CD4-positive, alpha-beta T cell treated with Interleukin-12 subunit alpha and Interleukin-12 subunit beta, for 1 hour (primary cell): ENCODE results near the gene FXYD2.
"Not testable (repeated sequence)": the region's sequence is repeated elsewhere in the genome, so short reads cannot be mapped to it uniquely, and the experiment has no call there.

Source experiments
- DNase-seq: peaks from one replicate; pipeline ENCODE4 v3.0.0-alpha.2; 2020

FXYD2 gene

DNA sequence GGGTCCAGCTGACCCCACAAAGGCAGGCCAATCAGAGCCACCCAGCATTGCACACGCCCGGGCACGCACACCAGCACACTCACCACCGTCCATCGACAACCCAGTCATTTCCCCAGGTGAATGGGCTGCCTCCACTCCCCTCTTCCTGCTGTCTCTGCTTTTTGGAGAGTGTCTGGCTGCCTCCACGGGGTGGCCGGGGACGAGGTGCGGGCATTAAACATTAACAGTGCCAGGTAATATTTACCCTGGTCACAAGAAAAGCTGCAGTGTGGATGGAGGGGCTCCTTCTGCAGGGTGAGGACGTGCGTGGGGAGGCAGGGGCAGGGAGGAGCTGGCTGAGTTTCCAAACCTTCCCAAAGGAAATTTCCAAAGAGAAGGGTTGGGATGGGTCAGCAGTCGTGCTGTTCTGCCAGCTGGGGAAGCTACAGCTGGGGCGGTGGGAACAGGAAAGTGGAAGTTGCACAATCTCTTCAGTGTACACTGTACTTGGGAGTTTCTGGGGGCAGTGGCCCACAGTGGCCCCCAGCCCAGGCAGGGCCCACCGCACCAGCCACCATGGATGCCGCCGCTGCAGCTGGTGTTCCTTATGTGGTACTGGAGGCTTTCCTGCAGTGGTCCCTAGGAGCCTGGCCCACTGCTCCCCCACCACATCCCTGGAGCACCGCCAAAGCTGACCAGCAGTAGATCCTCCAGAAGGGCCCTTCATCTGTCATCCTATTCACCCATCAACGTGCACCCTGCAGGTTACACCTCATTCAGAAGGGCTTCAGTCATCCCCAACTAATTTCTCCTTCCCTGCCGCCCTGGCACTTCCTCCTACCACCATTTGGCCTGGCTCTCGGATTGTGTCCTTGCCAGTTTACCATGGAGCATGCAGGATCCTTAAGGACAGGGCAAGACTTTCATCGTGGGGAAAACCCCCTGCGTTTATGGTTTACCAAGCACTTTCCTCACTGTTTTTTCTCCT, at the start of gene FXYD2:
Gene FXYD2, minus strand, starts transcription at position 174 of the 967 bp plus-strand sequence. Its CDS starts 66 bp downstream, at position 108.
- DNase-seq: no peak

DNA sequence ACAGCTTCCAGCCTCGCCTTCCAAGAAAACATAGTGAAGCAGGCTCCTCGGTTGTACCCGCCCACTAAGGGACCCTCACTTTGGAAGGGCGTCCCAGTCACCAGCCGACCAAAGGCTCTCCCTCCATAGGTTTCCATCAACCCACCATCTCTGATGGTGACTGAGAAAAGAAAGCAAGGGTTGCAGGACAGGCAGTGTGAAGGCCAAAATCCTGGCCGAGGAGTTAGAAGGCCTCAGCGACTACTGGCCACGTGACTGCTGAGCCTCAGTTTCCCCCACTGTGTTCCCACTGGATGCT, 49.2 kb upstream of the FXYD2 start:
- no peak for DNase-seq

DNA sequence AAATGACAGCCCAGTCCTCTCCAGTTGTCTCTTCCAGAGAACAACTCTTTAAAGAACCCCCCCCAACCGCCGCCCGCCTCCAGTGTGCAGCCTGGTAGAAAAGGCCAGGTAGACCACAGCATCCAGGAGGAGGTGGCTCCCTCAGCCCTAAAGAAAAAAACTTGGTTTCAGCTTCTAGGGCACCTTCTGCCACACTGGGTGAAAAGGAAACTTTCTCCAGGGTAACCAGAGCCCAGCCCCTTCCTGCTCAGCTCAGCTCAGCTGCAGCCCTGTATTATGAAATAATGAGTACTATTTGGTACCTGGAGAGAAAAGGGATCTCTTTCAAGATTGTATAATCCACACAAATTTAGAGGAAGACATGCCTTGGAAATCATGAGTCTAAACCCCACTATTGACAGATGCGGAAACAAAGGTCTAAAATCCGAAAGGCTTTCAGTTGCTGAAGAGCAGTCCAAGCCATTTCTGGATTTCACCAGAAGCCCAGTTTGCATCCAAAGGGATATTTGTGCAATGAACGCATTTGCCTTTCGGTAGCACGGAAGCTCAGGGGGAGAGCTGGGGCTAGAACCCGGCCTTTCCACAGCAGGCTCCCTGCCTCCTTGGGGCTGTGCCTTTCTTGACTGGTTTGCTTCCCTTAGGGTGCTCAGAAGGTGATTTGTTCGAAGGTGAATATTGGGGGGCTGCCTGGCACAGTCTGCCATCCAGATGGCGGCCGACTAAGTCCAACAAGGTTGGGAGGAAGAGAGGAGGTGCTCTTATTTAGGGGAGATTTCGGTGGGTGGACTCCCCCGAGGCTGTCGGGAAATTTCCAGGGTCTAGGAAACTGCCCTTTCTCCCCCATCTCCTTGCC, 48.7 kb upstream of the FXYD2 start:
- DNase-seq: no peak

DNA sequence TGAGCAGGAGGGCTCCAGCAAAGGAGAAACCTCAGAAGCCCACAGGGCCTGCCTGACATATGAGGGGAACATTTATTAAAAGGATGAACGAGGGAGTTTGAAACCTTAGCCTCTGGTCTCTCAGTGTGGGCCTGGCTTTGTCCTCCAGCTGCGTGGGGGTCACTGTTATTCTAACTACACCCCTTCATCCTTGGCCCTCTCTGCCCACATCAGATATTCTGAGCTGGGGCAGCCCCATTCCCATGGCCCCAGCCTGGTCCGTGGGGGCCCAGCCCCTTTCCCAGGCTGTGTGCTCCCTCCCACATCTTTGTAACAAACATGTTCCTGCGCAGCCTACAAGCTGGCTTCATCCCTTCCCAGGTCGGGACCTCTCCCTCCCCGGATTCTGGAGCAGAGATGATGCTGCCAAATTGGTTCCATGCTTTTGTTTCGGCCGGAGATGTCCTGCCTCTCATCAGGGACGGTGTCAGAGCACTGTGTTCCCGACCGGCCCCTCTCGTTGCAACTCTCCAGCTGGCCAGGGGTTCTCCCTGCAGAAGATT, 47.9 kb upstream of the FXYD2 start:
- DNase-seq: no peak

DNA sequence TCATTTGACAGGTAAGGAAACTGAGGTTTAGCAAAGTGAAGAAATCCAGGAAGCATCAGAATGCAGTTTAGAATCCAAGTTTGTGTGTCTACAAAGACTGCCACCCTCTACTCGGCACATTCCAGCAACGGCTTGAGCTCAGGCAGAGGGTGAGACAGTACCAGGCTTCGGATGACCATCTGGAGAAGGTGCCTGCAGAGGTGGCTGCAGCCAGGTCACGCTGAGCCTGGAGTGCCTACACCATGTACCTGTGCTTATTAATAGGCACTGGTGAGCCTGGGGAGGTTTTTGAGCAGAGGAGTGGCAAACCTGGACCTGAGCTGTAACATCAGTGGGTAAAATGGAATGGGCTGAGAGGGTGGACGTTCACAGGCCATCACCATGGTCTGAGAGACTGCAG, 47.2 kb upstream of the FXYD2 start:
- no peak for DNase-seq

DNA sequence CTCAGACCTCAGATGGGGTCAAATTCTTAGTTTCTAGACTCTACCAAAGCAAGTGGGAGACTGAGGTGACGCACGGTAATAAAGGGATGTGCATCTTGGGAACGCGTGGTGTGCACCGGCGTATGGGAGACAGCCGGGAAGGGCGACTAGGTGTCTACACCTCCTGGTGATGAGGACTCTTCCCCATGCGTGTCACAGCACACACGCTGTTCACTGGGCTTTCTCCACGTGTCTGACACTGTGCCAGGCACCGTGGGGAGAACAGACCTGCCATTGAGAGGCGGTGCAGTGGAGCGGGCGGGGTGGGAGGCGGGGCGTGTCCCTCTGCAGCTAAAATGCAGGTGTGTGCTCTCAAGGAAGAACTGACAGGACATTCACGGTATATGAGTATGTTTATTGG, 46.6 kb upstream of the FXYD2 start:
- DNase-seq: no peak

DNA sequence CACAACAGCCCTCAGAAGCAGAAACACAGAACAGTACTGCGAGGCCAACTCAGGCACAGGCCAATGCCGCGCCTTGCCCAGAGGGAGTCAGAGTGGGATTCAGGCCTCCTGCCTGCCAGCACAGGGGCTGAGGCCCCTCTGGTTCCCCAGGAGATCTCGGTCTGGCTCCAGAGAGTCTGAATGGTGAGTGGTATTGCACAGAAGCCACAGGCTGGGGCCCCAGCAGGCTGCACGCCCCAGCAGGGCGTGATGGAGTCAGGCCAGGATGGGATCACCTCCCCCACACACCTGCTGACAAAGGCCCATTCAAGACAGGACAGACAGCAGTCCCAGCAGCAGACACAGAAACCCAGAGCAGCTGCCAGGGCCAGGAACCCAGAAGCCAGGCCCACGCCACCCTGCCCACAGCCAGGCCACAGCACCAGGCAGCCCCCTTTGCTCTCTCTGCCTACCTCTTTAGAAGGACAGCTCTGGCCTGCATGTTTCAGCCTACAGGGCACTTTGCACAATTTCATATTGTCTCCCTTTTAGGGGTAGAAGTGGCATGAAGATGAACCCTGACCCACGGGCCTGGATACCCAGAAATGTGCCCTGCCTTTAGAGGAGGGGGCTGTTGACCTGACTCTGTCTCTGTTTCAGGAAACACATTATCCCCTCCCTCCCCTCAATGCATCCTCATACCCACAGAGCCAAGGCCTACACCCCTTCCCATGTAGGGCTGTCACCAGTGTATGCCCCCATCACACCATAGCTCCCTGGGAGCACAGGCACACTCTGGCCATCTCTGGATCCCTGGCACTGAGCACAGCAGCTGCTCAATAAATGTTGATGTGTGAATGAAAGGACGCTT, 45.8 kb upstream of the FXYD2 start:
- no peak for DNase-seq

DNA sequence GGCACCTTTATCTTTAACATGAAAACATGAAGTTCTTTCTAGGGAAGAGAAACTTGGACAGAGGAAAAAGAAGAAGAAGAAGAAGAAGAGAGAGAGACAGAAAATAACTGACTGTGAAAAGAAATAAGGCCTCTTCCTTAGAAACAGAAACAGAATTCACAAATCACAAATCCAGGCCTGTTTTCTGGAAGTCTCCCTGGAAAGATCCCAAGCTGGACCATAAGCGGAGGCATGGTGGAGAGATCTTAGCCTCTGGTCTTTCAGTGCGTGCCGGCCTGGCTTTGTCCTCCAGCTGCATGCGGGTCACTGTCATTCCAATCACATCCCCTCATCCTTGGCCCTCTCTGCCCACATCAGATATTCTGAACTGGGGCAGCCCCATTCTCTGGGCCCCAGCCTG, 45.1 kb upstream of the FXYD2 start:
- no peak for DNase-seq

DNA sequence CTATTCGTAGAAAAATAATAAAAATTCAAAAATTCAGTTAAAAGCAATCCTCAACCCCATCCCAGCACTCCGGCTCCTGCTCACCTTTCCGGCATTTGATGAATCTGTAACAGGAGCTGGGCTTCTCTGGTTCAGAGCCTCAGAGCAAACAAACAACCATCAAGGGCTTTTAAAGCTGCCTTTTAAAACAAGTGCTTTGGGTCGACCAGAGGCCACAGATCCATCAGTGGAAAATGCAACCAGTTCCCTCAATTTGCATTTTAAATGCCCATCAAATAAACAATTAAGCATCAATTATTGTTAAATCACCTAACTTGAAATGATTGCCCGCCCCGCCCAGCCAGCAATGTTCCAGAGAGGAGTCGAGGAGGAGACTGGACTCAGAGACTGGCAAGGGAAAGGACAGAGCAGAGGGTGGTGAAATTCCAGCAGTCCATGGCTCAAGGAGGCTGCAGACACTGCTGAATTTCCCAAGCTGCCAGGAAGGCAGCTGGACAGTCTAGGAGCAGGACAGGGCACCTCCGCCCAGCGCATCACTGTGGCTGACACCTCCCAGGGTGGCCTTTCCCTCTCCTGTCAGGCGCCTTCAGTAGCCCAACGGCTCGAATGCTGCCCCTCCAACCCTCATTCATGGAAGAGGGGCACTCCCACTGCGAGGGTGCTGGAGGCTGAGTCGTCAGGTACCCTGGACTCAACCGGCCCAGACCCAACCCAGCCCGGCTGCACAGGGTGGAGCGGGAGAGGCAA, 44.4 kb upstream of the FXYD2 start:
- no peak for DNase-seq

DNA sequence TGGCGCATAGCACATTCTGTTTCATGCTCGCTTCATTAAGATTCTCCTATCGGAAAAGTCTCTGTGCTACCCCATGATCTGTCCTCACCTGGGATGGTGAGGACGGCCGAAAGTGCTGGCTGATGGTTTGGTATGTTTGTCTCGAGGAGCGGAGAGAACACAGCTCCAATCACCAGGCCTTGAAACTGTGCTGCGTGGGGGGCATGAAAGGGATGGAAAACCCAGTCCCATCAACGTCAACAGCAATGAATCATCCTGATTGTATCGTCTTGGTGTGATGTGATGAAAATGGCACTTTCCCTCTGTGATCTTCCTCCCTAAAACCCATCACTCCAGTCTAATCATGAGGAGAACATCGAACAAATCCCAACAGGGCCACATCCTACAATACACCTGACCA, 43.5 kb upstream of the FXYD2 start:
- DNase-seq: no peak

DNA sequence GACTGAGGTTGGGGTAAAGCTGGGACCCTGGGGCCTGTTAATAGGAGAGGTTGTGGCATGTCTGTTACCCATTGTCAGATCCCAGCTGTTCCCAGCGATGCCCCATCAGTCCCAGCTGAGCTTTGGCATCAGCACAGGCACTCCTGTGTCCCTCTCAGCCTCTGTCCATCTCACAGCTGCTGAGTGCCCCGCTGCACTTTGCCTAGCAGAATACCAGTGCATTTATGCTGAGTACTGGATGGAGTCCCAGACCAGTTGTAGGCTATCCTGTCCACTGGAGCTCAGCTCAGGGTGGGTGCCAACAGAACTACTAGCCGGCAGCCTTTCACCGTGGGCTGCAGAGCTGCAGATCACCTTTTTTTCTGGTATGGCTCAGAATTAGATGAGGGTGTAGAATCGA, 42.0 kb upstream of the FXYD2 start:
- no peak for DNase-seq

DNA sequence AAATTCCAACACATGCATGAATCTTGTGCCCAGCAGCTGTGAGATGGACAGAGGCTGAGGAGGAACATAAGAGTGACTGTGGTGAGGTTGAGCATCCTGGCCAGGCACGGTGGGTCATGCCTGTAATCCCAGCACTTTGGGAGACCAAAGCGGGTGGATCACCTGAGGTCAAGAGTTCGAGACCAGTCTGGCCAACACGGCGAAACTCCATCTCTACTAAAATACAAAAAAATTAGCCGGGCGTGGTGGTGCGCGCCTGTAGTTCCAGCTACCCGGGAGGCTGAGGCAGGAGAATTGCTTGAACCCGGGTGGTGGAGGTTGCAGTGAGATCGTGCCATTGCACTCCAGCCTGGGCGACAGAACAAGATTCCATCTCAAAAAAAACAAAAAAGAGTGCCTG, 41.0 kb upstream of the FXYD2 start:
- DNase-seq: not testable (repeated sequence)

DNA sequence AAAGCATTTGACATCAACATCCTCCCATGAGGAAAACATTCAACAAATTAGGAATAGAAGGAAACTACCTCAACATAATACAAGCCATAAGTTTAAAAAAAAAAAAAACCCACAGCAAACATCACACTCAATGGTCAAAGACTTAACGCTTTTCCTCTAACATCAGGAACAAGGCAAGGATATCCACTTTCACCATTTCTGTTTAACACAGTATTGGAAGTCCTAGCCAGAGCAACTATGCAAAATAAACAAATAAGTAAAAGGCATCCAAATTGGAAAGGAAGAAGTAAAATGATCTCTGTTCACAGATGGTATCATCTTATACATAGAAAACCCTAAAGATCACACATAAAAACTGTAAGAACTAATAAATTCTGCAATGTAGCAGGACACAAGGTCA, 38.8 kb upstream of the FXYD2 start:
- DNase-seq: no peak

DNA sequence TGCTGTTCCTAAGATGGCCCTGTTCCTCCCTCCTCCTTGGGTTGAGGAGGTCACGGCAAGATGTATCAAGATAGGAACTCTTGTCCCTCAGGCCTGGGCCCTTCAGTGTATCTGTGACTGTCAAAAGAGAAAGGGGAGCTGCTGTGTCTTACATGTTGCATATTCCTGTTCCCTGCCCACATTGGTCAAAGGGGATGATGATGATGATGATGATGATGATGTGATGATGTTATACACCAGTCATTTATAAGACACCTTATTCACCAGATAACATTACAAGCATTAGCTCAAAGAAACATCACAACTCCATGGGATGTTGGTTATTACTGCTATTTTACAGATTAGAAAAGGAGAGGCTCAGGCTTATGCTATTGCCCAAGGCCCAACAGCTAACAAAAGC, 38.2 kb upstream of the FXYD2 start:
- no peak for DNase-seq

DNA sequence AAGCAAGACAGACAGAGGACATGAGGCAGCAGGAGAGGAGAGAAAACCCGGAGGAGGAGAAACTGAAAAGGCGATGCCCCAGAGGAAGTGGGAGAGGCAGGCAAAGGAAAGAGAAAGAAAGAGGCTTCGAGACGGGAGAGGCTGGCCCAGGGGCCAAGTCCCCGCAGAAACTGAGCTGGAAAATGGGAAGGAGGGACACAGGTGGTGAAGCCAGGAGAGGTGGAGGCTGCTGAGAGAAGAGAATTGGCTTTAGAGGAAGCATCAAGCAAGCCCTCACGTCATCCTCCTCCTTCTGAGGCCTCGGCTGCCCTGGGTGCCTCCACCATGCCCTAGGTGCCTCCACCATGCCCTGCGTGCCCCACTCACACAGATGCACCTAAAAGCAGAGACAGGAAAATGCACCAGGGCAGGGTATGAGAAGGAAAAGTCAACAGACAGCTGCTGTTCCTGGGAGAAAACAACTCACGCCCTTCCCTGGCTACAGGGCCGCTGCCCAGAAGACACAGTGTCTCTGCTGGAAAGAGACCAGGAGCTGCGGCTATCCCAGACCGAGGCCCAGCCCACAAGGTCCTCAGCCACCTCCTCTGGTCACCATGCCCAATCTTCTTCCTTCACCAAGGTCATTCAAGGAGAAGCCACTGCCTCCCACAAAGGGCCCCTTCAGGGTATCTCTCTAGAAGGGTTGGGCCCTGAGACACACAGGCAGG, 37.6 kb upstream of the FXYD2 start:
- DNase-seq: no peak

DNA sequence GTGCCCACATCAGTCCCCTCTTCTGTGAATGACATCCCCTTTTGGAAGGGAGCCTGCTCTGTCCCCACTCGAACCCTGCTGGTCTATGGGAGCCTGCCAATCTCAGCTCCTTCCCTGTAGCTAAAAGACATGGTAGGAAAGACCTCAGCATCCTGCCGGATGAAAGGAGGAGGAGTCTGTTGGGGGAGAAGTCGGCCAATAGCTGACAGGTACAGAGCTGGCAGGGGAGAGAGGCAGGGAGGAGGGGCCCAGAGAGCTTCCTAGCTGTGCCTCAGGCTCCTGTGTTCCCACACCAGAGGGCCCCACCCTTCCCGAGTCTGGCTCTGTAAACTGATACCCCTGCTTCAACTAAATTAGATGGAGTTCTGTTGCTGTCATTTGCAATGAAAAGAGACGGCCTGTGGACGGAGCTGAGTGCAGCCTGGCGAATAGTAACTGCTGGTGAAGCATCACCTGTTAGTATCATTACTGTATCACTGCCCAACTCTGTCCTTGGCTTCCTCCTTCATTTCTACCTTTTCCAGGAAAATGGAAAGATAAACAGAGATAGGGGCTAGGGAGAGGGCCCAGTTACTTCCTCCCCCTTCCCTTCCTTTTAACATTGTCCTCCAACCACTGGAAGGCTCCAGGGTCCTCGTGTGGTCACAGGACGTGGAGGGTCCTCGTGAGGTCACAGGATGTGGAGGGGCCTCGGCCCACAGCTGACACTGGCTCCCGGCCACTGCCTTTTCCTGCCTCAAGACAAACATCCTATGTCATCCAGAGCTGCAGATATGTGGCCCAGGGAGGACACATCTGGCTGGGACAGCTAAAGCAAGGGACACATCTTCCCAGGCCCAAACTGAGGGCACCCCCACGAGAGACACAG, 36.8 kb upstream of the FXYD2 start:
- no peak for DNase-seq

DNA sequence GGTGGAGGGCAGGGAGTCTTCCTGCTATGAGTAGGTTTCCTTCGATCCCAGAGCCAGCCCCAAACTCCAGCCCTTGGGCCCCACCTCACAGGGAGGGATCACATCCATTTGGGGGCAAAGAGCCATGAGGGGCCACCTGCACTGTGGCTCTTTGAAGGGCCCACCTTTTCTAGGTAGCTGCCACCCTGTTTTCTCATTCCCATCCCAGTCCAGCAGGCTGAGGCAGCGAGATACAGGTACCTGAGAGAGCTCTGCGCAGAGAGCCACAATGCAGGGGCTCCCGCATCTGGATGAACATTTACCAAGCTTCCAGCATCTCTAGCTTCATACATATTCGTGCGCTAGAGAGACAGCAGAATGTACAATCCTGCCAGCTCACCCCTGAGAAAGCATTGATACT, 35.6 kb upstream of the FXYD2 start:
- no peak for DNase-seq

DNA sequence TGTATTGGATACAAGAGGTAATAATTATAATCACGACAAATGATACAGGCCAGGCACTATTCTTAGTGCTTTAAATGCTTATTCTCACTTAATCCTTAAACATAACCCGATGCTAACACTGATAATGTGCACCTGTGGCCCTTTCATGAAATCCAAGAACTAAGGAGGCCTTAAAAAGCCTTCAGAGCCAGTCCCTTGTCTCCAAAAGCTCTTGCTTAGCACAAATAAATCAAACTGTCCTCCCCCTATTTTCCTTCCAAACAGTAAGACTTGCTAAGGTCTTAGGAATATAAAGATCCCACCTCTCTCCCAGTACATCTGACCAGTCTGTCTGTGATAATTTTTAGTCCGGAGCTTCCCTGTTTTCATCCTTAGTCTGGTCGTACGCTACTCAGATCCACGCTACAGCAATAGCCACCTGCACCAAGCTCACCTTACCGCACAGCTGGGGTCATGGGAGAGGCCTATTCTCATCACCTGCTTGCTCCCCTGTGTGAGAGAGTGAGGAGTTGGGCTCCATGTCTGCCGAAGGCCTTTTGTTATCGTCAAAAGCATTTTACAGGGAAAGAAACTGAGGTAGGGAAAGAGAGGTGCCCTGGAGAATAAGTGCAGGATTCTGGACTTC, 35.1 kb upstream of the FXYD2 start:
- no peak for DNase-seq

DNA sequence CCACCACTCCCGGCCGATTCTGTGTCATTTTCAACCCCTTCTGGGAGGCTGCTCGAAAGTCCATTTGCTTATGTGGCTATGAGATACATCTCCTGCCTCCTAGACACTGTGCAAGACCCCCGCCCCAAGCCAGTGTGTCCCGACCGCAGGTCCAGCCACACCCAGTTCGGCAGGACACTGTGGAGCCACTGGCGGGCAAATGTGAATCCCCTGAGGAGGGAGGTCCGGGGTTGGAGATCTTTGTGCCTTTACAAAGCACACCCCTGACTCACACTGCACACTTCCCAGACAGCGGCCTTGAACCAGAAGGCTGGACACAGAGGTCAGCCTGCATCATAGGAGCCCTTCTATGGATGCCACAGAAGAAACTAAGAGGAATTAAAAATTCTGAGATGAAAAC, 34.5 kb upstream of the FXYD2 start:
- no peak for DNase-seq
